Measurements from ENCODE around the gene NANOS3. TPM values are rescaled to one million over a fixed set of nuclear protein-coding genes. Genes with fewer than 3 reads are reported as not detected.
A peak's percentile ranks its signal among the peaks of the same experiment; 100 is the strongest.

The NANOS3 gene
- not detected for total RNA-seq

GRCh38 chr19:13876834-13877233 lies at the start of gene NANOS3:
TSS of gene NANOS3 (plus strand) at chr19:13877134. CDS start at chr19:13877249, 115 bp downstream.
- peaks cover 2% of the 10 kb centered on the region for H3K27me3 ChIP-seq (ENCODE audit: insufficient read depth, low read length)
- peaks cover 30% of the 10 kb centered on the region for H3K4me1 ChIP-seq (ENCODE audit: insufficient read depth, low read length)
- H3K4me3 ChIP-seq (ENCODE audit: low read length): no peak within 1 kb of the TSS
- no peaks in the 10 kb centered on the region for H3K9me3 ChIP-seq (ENCODE audit: low read depth, low read length)

- no peak overlapping the region for H3K4me3 ChIP-seq (ENCODE audit: low read length)
- H3K9me3 ChIP-seq (ENCODE audit: low read depth, low read length): no peaks in the 10 kb centered on the region
- no peaks in the 10 kb centered on the region for H3K4me1 ChIP-seq (ENCODE audit: insufficient read depth, low read length)
- no peaks in the 10 kb centered on the region for H3K27me3 ChIP-seq (ENCODE audit: insufficient read depth, low read length)
These were observed 49.3 kb upstream of the NANOS3 start for GRCh38 chr19:13827656-13828055.

GRCh38 chr19:13830114-13830740 lies 46.7 kb upstream of the NANOS3 start:
- Histone ChIP-seq H3K4me3 (ENCODE audit: low read length) (no peak overlapping the region), H3K27me3 (ENCODE audit: insufficient read depth, low read length) (no peaks in the 10 kb centered on the region)

GRCh38 chr19:13830741-13831536 lies 46.0 kb upstream of the NANOS3 start:
- no peaks in the 10 kb centered on the region for H3K9me3 ChIP-seq (ENCODE audit: low read depth, low read length)
- H3K4me1 ChIP-seq (ENCODE audit: insufficient read depth, low read length): peaks cover 31% of the 10 kb centered on the region

More at GRCh38 chr19:13830114-13830740, 46.7 kb upstream of the NANOS3 start:
- Histone ChIP-seq H3K9me3 (ENCODE audit: low read depth, low read length) (no peaks in the 10 kb centered on the region), H3K4me1 (ENCODE audit: insufficient read depth, low read length) (peaks cover 23% of the 10 kb centered on the region)

GRCh38 chr19:13831537-13832467 lies 45.1 kb upstream of the NANOS3 start:
- no peaks in the 10 kb centered on the region for H3K9me3 ChIP-seq (ENCODE audit: low read depth, low read length)
- peaks cover 39% of the 10 kb centered on the region for H3K4me1 ChIP-seq (ENCODE audit: insufficient read depth, low read length)
- no peaks in the 10 kb centered on the region for H3K27me3 ChIP-seq (ENCODE audit: insufficient read depth, low read length)

More at GRCh38 chr19:13830741-13831536, 46.0 kb upstream of the NANOS3 start:
- Histone ChIP-seq H3K4me3 (ENCODE audit: low read length) (no peak overlapping the region), H3K27me3 (ENCODE audit: insufficient read depth, low read length) (no peaks in the 10 kb centered on the region)

GRCh38 chr19:13833330-13834243 lies 43.3 kb upstream of the NANOS3 start:
- H3K4me1 ChIP-seq (ENCODE audit: insufficient read depth, low read length): peaks cover 57% of the 10 kb centered on the region
- H3K27me3 ChIP-seq (ENCODE audit: insufficient read depth, low read length): no peaks in the 10 kb centered on the region
- H3K9me3 ChIP-seq (ENCODE audit: low read depth, low read length): no peaks in the 10 kb centered on the region
- H3K4me3 ChIP-seq (ENCODE audit: low read length): peak overlapping the region; percentile 39

More at GRCh38 chr19:13831537-13832467, 45.1 kb upstream of the NANOS3 start:
- no peak overlapping the region for H3K4me3 ChIP-seq (ENCODE audit: low read length)

GRCh38 chr19:13834244-13835069 lies 42.5 kb upstream of the NANOS3 start:
- Histone ChIP-seq H3K4me1 (ENCODE audit: insufficient read depth, low read length) (peaks cover 66% of the 10 kb centered on the region), H3K4me3 (ENCODE audit: low read length) (no peak overlapping the region), H3K27me3 (ENCODE audit: insufficient read depth, low read length) (no peaks in the 10 kb centered on the region), H3K9me3 (ENCODE audit: low read depth, low read length) (no peaks in the 10 kb centered on the region)

GRCh38 chr19:13835791-13836723 lies 40.9 kb upstream of the NANOS3 start:
- H3K9me3 ChIP-seq (ENCODE audit: low read depth, low read length): no peaks in the 10 kb centered on the region
- H3K4me3 ChIP-seq (ENCODE audit: low read length): peak overlapping the region; percentile 6

GRCh38 chr19:13838435-13839129 lies 38.4 kb upstream of the NANOS3 start:
- Histone ChIP-seq H3K4me3 (ENCODE audit: low read length) (peak overlapping the region; percentile 73), H3K9me3 (ENCODE audit: low read depth, low read length) (no peaks in the 10 kb centered on the region)

More at GRCh38 chr19:13835791-13836723, 40.9 kb upstream of the NANOS3 start:
- Histone ChIP-seq H3K4me1 (ENCODE audit: insufficient read depth, low read length) (peaks cover 82% of the 10 kb centered on the region), H3K27me3 (ENCODE audit: insufficient read depth, low read length) (no peaks in the 10 kb centered on the region)

GRCh38 chr19:13839130-13839937 lies 37.6 kb upstream of the NANOS3 start:
- H3K4me1 ChIP-seq (ENCODE audit: insufficient read depth, low read length): peaks cover 90% of the 10 kb centered on the region
- no peaks in the 10 kb centered on the region for H3K27me3 ChIP-seq (ENCODE audit: insufficient read depth, low read length)
- peak overlapping the region; percentile 73 for H3K4me3 ChIP-seq (ENCODE audit: low read length)

More at GRCh38 chr19:13838435-13839129, 38.4 kb upstream of the NANOS3 start:
- Histone ChIP-seq H3K4me1 (ENCODE audit: insufficient read depth, low read length) (peaks cover 89% of the 10 kb centered on the region), H3K27me3 (ENCODE audit: insufficient read depth, low read length) (no peaks in the 10 kb centered on the region)

GRCh38 chr19:13839938-13840304 lies 37.0 kb upstream of the NANOS3 start:
- no peaks in the 10 kb centered on the region for H3K27me3 ChIP-seq (ENCODE audit: insufficient read depth, low read length)
- peaks cover 90% of the 10 kb centered on the region for H3K4me1 ChIP-seq (ENCODE audit: insufficient read depth, low read length)
- no peaks in the 10 kb centered on the region for H3K9me3 ChIP-seq (ENCODE audit: low read depth, low read length)
- H3K4me3 ChIP-seq (ENCODE audit: low read length): peak overlapping the region; percentile 73

More at GRCh38 chr19:13839130-13839937, 37.6 kb upstream of the NANOS3 start:
- H3K9me3 ChIP-seq (ENCODE audit: low read depth, low read length): no peaks in the 10 kb centered on the region

Data from mononuclear cell (primary cell).